Smooth muscle cell (in vitro differentiated cells): ENCODE data around the gene MINK1. TPM values are rescaled to one million over a fixed set of nuclear protein-coding genes. Genes with fewer than 3 reads are reported as not detected.

ENCODE experiments used
- DNase-seq: peaks from one replicate; lab custom pipeline; 2025; ENCODE audit not compliant: unreplicated experiment; lab: John Stamatoyannopoulos, UW
- H2AFZ ChIP-seq: fragments of 200-600 bp; sonication (generic); 2 replicates; pipeline ENCODE4 v1.6.0; 2016; ENCODE audit warnings: antibody characterized with exemption, low read depth, mild to moderate bottlenecking
- H3F3A ChIP-seq: fragments of 200-600 bp; sonication (generic); 2 replicates; pipeline ENCODE4 v1.6.0; 2017; ENCODE audit warnings: antibody characterized with exemption, low read depth
- H3K27ac ChIP-seq: fragments of 200-600 bp; sonication (generic); 2 replicates; pipeline ENCODE4 v1.5.1; 2016; ENCODE audit warnings: low read depth, mild to moderate bottlenecking
- H3K27me3 ChIP-seq: fragments of 200-600 bp; sonication (generic); 2 replicates; pipeline ENCODE4 v1.6.1; 2016; ENCODE audit warnings: low read depth, mild to moderate bottlenecking
- H3K36me3 ChIP-seq: fragments of 200-600 bp; sonication (generic); 2 replicates; pipeline ENCODE4 v1.5.1; 2016; ENCODE audit warnings: low read depth
- H3K4me1 ChIP-seq: fragments of 200-600 bp; sonication (generic); 2 replicates; pipeline ENCODE4 v1.5.1; 2016; ENCODE audit warnings: low read depth
- H3K4me2 ChIP-seq: fragments of 200-600 bp; sonication (generic); 2 replicates; pipeline ENCODE4 v1.6.0; 2016; ENCODE audit warnings: mild to moderate bottlenecking
- H3K4me3 ChIP-seq: fragments of 200-600 bp; sonication (generic); 2 replicates; pipeline ENCODE4 v1.5.1; 2016; ENCODE audit warnings: mild to moderate bottlenecking
- H3K79me2 ChIP-seq: fragments of 200-600 bp; sonication (generic); 2 replicates; pipeline ENCODE4 v1.6.0; 2016; ENCODE audit warnings: low read depth, mild to moderate bottlenecking
- H3K9ac ChIP-seq: fragments of 200-600 bp; sonication (generic); 2 replicates; pipeline ENCODE4 v1.6.0; 2016; ENCODE audit warnings: low read depth
- H3K9me3 ChIP-seq: fragments of 200-600 bp; sonication (generic); replicated peaks from 2 replicates; pipeline ENCODE4 v1.5.1; 2016; ENCODE audit warnings: low read depth
- H4K20me1 ChIP-seq: fragments of 200-600 bp; sonication (generic); 2 replicates; pipeline ENCODE4 v1.6.0; 2016; ENCODE audit warnings: low read depth
- CTCF ChIP-seq: fragments of 200-600 bp; sonication (generic); IDR thresholded peaks from 2 replicates; pipeline ENCODE4 v1.5.1; 2017; ENCODE audit warnings: borderline replicate concordance, mild to moderate bottlenecking, antibody characterized with exemption; ENCODE audit not compliant: insufficient read depth, poor library complexity, severe bottlenecking
- WGBS: methylation state at CpG from one replicate; pipeline ENCODE4 v1.1.7; 2016; ENCODE audit warnings: low lambda C conversion rate; 5-methylcytosine and 5-hydroxymethylcytosine counted together
- polyA plus RNA-seq: library from polyadenylated mRNA; unstranded; fragments of >200 nt; fragmentation: Nextera tagmentation; extraction: Ambion mirVana; gene quantifications from 2 replicates; pipeline ENCODE4 v1.2.1, GENCODE V29; 2016
- total RNA-seq: library from RNA; depleted of rRNA; stranded (reverse); fragments of >200 nt; gene quantifications from 2 replicates; pipeline ENCODE4 v1.2.3, GENCODE V29; 2014

The MINK1 gene
- total and polyA plus RNA-seq, 2 experiments from 2014 or later, result 26.6 to 26.8 TPM

GRCh38 chr17:4940555-4941318 is 107.6 kb downstream of the MINK1 start:
- no peak for TF ChIP-seq CTCF
- WGBS, result 3% methylated on average over 27 of the region's 29 CpGs
- H3F3A ChIP-seq, result peaks cover 25% of the 10 kb centered on the region
- peak overlapping the region; percentile 77 for H3K4me3 ChIP-seq
- H3K36me3 ChIP-seq, result no peaks in the 10 kb centered on the region
- peak overlapping the region; percentile 95 for H3K4me2 ChIP-seq
- peaks cover 53% of the 10 kb centered on the region for H3K79me2 ChIP-seq
- peak overlapping the region; percentile 71 for H2AFZ ChIP-seq
- H3K27me3 ChIP-seq, result no peaks in the 10 kb centered on the region
- peak overlapping the region; percentile 95 for H3K9ac ChIP-seq
- DNase-seq, result no peak
- peak overlapping the region; percentile 92 for H3K27ac ChIP-seq
- H3K4me1 ChIP-seq, result peaks cover 12% of the 10 kb centered on the region
- H3K9me3 ChIP-seq, result no peaks in the 10 kb centered on the region
- H4K20me1 ChIP-seq, result peaks cover 20% of the 10 kb centered on the region

DNA sequence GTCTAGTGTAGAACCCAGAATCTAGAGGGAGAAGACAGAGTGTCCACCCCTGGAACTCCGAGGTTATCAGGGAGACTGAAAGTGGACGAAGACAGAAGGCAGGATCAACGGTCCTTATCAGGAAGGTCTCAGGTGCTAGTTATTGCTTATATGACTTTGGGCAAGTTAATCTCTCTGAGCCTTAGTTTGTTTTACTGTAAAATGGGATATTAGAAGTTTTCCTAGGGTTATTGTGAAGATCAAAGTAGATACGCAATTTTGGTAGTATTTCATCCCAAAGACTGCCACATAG is 108.1 kb downstream of the MINK1 start:
- Histone ChIP-seq H3K9me3 (no peaks in the 10 kb centered on the region), H2AFZ (no peak overlapping the region), H3K79me2 (peaks cover 58% of the 10 kb centered on the region), H4K20me1 (peaks cover 26% of the 10 kb centered on the region), H3K4me3 (peak overlapping the region; percentile 77), H3F3A (peaks cover 29% of the 10 kb centered on the region), H3K9ac (peak overlapping the region; percentile 95), H3K4me1 (peaks cover 16% of the 10 kb centered on the region), H3K36me3 (no peaks in the 10 kb centered on the region), H3K27me3 (no peaks in the 10 kb centered on the region), H3K4me2 (peak overlapping the region; percentile 95), H3K27ac (peak overlapping the region; percentile 92)
- WGBS, result 81% methylated on average over 4 of the region's 4 CpGs
- no peak for TF ChIP-seq CTCF
- no peak for DNase-seq

DNA sequence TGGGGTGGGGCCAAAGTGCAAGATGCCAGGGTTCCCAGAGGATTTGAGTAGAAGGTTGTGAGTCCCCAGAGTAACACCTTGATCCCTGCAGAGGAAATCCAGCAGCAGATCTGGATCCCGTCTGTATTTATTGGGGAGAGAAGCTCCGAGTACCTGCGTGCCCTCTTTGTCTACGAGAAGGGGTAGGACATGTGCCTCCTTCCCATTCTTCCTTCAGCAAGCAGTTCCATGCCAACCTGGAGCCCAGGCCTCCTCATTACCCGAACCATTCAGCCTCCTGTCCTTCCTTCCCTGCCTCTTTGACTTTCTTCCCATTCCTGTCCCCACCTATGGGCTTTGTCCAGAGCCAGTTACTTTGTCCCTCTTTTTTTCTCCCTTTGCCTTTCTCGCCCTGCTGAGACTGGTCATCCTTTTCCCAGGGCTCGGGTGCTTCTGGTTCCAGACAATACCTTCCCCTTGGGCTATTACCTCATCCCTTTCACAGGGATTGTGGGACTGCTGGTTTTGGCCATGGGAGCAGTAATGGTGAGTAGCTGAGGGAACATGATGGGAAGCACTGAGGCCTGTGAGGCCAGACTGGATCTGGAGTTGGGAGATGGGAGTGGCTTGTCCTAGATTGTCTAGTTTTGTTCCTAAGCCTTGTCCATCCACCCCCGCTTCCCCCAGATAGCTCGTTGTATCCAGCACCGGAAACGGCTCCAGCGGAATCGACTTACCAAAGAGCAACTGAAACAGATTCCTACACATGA is 109.8 kb downstream of the MINK1 start:
- DNase-seq, result no peak
- no peak overlapping the region for H2AFZ ChIP-seq
- H3F3A ChIP-seq, result peaks cover 40% of the 10 kb centered on the region
- H3K27me3 ChIP-seq, result no peaks in the 10 kb centered on the region
- H3K79me2 ChIP-seq, result peaks cover 75% of the 10 kb centered on the region
- no peaks in the 10 kb centered on the region for H3K9me3 ChIP-seq
- no peak overlapping the region for H3K4me3 ChIP-seq
- peak overlapping the region; percentile 96 for H3K27ac ChIP-seq
- no peaks in the 10 kb centered on the region for H3K36me3 ChIP-seq
- no peak overlapping the region for H3K9ac ChIP-seq
- H4K20me1 ChIP-seq, result peaks cover 40% of the 10 kb centered on the region
- WGBS, result 83% methylated on average over 13 of the region's 13 CpGs
- H3K4me2 ChIP-seq, result no peak overlapping the region
- TF ChIP-seq CTCF, result no peak
- peaks cover 25% of the 10 kb centered on the region for H3K4me1 ChIP-seq
